Lower leg skin (tissue), 3 donors: ENCODE measurements around the gene SLITRK6.

ENCODE experiments used
- POLR2A ChIP-seq, 2 donors: fragments of 450-650 bp; IDR thresholded peaks; one replicate each; pipeline ENCODE4 v1.6.1; 2016 to 2017; ENCODE audit warnings: antibody characterized with exemption in 2 of 2, mild to moderate bottlenecking in 1 of 2, moderate library complexity in 1 of 2
- TF ChIP-seq, protein P1 (sequence below), 3 donors: fragments of 450-650 bp; IDR thresholded peaks; one replicate each; pipeline ENCODE4 v1.5.1; 2016; ENCODE audit warnings: antibody characterized with exemption in 3 of 3, mild to moderate bottlenecking in 3 of 3, moderate library complexity in 2 of 3

GRCh38 chr13:85768946-85769345 lies 30.3 kb downstream of the SLITRK6 start:
- no peak for TF ChIP-seq POLR2A (IDR thresholded peaks at IDR 0.05)
- TF ChIP-seq, protein P1, sequence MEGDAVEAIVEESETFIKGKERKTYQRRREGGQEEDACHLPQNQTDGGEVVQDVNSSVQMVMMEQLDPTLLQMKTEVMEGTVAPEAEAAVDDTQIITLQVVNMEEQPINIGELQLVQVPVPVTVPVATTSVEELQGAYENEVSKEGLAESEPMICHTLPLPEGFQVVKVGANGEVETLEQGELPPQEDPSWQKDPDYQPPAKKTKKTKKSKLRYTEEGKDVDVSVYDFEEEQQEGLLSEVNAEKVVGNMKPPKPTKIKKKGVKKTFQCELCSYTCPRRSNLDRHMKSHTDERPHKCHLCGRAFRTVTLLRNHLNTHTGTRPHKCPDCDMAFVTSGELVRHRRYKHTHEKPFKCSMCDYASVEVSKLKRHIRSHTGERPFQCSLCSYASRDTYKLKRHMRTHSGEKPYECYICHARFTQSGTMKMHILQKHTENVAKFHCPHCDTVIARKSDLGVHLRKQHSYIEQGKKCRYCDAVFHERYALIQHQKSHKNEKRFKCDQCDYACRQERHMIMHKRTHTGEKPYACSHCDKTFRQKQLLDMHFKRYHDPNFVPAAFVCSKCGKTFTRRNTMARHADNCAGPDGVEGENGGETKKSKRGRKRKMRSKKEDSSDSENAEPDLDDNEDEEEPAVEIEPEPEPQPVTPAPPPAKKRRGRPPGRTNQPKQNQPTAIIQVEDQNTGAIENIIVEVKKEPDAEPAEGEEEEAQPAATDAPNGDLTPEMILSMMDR (IDR thresholded peaks at IDR 0.05) = no peak
